ENCODE measurements around the gene PLEKHD1. TPM values are rescaled to one million over a fixed set of nuclear protein-coding genes. Genes with fewer than 3 reads are reported as not detected.

The PLEKHD1 gene
- total RNA-seq, 1 donor from 2014 or later, result not detected

GRCh38 chr14:69499436-69499835, 14.9 kb downstream of the PLEKHD1 start:
- no peaks in the 10 kb centered on the region for H3K36me3 ChIP-seq
- no peak for DNase-seq (ENCODE audit: low spot score)
- no peak overlapping the region for H2AFZ ChIP-seq (replicated peaks)
- H3K4me2 ChIP-seq, result no peak overlapping the region
- Mint-ChIP-seq H3K27ac (no peak overlapping the region), H3K4me1 (no peaks in the 10 kb centered on the region), H3K27me3 (ENCODE audit: insufficient read depth, low read depth) (peaks cover 2% of the 10 kb centered on the region), H3K4me3 (no peak overlapping the region), H3K9me3 (no peaks in the 10 kb centered on the region), H3K36me3 (no peaks in the 10 kb centered on the region)
- TF ChIP-seq CTCF (IDR thresholded peaks at IDR 0.05) (no peak), EZH2phosphoT487 (IDR thresholded peaks at IDR 0.05) (no peak), EZH2 (IDR thresholded peaks at IDR 0.05) (no peak)
- H3K9me3 ChIP-seq (ENCODE audit: low read depth), result no peaks in the 10 kb centered on the region
- H3K27ac ChIP-seq, result no peak overlapping the region
- H3K79me2 ChIP-seq (ENCODE audit: low read depth), result no peaks in the 10 kb centered on the region
- peaks cover 9% of the 10 kb centered on the region for H3K27me3 ChIP-seq
- H4K20me1 ChIP-seq (ENCODE audit: low read depth), result no peaks in the 10 kb centered on the region
- no peak overlapping the region for H3K4me3 ChIP-seq
- no peaks in the 10 kb centered on the region for H3K4me1 ChIP-seq
- H3K9ac ChIP-seq, result no peak overlapping the region
- H3F3A ChIP-seq (ENCODE audit: low read depth), result no peaks in the 10 kb centered on the region

- Histone ChIP-seq H2AFZ (replicated peaks) (no peak overlapping the region), H3K36me3 (no peaks in the 10 kb centered on the region), H3K4me2 (no peak overlapping the region), H3K27me3 (peaks cover 9% of the 10 kb centered on the region), H3F3A (ENCODE audit: low read depth) (no peaks in the 10 kb centered on the region), H3K9me3 (ENCODE audit: low read depth) (no peaks in the 10 kb centered on the region), H4K20me1 (ENCODE audit: low read depth) (no peaks in the 10 kb centered on the region), H3K27ac (no peak overlapping the region), H3K4me1 (no peaks in the 10 kb centered on the region), H3K9ac (no peak overlapping the region), H3K4me3 (no peak overlapping the region), H3K79me2 (ENCODE audit: low read depth) (no peaks in the 10 kb centered on the region)
- H3K27me3 Mint-ChIP-seq (ENCODE audit: insufficient read depth, low read depth), result peaks cover 2% of the 10 kb centered on the region
- H3K4me3 Mint-ChIP-seq, result no peak overlapping the region
- no peak overlapping the region for H3K27ac Mint-ChIP-seq
- no peaks in the 10 kb centered on the region for H3K9me3 Mint-ChIP-seq
- DNase-seq (ENCODE audit: low spot score), result no peak
- no peaks in the 10 kb centered on the region for H3K36me3 Mint-ChIP-seq
- peaks cover 3% of the 10 kb centered on the region for H3K4me1 Mint-ChIP-seq
- TF ChIP-seq EZH2phosphoT487 (IDR thresholded peaks at IDR 0.05) (no peak), EZH2 (IDR thresholded peaks at IDR 0.05) (no peak), CTCF (IDR thresholded peaks at IDR 0.05) (no peak)
Measured at GRCh38 chr14:69500096-69500495, 15.6 kb downstream of the PLEKHD1 start.

GRCh38 chr14:69500736-69501135, 16.2 kb downstream of the PLEKHD1 start:
- Histone ChIP-seq H3K27me3 (peaks cover 9% of the 10 kb centered on the region), H3K9me3 (ENCODE audit: low read depth) (no peaks in the 10 kb centered on the region), H3K9ac (no peak overlapping the region), H3K4me2 (no peak overlapping the region), H3K36me3 (no peaks in the 10 kb centered on the region), H2AFZ (replicated peaks) (no peak overlapping the region), H3K4me1 (no peaks in the 10 kb centered on the region), H3K79me2 (ENCODE audit: low read depth) (no peaks in the 10 kb centered on the region), H4K20me1 (ENCODE audit: low read depth) (no peaks in the 10 kb centered on the region), H3F3A (ENCODE audit: low read depth) (no peaks in the 10 kb centered on the region), H3K4me3 (no peak overlapping the region), H3K27ac (no peak overlapping the region)
- Mint-ChIP-seq H3K36me3 (no peaks in the 10 kb centered on the region), H3K4me3 (no peak overlapping the region), H3K4me1 (peaks cover 3% of the 10 kb centered on the region), H3K27me3 (ENCODE audit: insufficient read depth, low read depth) (peaks cover 6% of the 10 kb centered on the region), H3K27ac (no peak overlapping the region), H3K9me3 (no peaks in the 10 kb centered on the region)
- TF ChIP-seq EZH2phosphoT487 (IDR thresholded peaks at IDR 0.05) (no peak), EZH2 (IDR thresholded peaks at IDR 0.05) (no peak), CTCF (IDR thresholded peaks at IDR 0.05) (no peak)
- DNase-seq (ENCODE audit: low spot score), result no peak

Data from neural progenitor cell (in vitro differentiated cells).